SKM-1 (cell line): ENCODE results near the gene RUNX2.

Experiments used
- DNase-seq: peaks from one replicate; lab custom pipeline; 2025; ENCODE audit not compliant: unreplicated experiment; lab: John Stamatoyannopoulos, UW

Gene RUNX2

DNA sequence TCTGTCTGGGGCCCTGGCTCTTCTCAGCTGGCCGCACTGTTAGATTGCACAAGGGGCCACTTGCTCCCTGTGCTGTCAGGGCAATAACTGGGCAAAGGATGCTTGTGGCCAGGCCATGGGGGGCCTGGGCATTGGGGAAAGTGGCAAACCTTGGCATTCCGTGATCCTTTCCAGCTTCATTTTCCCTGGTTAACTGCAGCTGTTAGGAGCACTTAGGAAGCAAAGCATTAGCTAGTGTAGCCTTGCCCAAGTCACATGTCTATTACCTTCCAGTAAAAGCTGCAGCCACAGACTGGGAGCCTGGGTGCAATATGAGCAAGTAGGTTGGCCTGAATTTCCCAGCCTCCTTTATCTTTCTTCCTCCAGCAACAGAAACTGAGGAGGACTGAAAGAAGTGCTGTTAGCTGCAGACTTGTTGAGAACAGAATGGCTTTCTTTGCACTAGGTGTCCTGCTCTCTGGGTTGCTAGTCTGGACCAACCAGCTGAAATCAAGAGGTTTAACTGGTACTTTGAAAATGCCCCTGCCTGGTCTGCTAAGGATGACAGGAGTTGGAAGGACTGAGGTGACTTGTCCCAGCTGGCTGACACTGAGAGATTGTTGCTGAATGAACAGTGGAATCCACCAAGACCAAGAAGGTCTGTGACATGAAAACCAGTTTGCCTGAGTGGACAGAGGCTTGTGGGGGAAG is 361.9 kb downstream of the RUNX2 start:
- no peak for DNase-seq

GRCh38 chr6:45690846-45691245 is 362.7 kb downstream of the RUNX2 start:
- no peak for DNase-seq

DNA sequence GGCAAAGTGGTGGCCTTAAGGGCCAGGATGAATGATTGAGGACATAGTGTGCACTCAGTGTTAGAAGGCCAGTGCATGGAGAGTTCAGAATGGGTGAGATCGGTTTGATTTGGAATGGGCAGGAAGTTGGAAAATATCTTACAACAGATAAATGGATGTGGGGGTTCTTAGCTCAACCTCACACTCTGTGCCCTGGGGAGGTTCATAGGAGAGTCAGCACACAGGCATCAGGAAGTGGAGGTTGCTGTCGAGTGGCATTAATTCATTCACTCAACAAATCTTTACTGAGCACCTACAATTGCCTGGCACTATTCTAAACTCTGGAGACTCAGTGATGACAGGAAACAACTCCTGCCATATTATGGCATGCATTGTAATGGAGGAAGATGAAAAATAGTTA is 363.3 kb downstream of the RUNX2 start:
- DNase-seq, result no peak

- DNase-seq, result no peak
Observed at GRCh38 chr6:45692021-45692420, 363.9 kb downstream of the RUNX2 start.

- no peak for DNase-seq
Observed at GRCh38 chr6:45696738-45697137, 368.6 kb downstream of the RUNX2 start.

GRCh38 chr6:45697605-45698004 is 369.5 kb downstream of the RUNX2 start:
- DNase-seq, result peak; percentile 58

- no peak for DNase-seq
Observed at GRCh38 chr6:45698046-45698445, 369.9 kb downstream of the RUNX2 start.

DNA sequence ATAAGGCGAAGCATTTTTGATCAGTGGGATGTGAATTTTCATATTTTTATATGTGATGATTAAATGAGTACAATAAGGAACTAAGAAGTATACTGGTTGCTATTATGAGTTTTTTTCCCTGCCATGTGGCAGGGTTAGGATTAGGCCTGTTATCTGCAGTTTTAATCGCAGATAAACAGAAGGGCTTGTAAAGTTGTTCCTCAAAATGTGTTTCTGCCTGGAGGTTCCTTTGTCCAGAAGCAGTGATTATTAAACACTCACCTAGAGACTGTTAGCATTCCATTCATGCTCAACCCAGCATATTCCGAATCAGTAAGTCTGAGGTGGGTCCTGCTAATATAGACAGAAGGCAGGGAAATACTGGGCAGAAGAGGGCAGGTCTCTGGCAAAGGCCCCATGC is 371.5 kb downstream of the RUNX2 start:
- DNase-seq, result no peak

- DNase-seq, result no peak
Observed at GRCh38 chr6:45702849-45703739, 375.0 kb downstream of the RUNX2 start.

GRCh38 chr6:45704056-45704800 is 376.1 kb downstream of the RUNX2 start:
- DNase-seq, result no peak

- no peak for DNase-seq
Observed at GRCh38 chr6:45705137-45705855, 377.2 kb downstream of the RUNX2 start.

DNA sequence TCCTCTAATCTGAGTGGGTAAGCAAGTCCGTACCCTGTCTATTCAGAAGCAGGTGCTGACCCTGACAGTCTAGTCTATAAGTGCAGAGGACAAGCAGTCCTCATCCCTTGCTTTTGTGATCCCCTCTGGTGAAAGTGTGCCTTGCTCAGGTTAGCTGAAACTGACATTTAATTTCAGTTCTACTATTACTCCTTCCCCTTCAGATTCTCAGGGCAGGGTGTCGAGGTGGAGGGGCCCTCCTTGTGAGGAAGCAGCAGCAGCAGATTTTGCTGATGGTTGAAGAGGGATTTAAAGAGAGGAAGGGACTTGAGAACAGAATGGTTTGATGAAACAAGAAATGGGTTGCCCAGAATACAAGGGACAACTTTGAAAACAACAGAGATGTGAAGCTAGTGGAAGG is 378.2 kb downstream of the RUNX2 start:
- DNase-seq, result no peak

GRCh38 chr6:45707176-45707575 is 379.0 kb downstream of the RUNX2 start:
- DNase-seq, result no peak

DNA sequence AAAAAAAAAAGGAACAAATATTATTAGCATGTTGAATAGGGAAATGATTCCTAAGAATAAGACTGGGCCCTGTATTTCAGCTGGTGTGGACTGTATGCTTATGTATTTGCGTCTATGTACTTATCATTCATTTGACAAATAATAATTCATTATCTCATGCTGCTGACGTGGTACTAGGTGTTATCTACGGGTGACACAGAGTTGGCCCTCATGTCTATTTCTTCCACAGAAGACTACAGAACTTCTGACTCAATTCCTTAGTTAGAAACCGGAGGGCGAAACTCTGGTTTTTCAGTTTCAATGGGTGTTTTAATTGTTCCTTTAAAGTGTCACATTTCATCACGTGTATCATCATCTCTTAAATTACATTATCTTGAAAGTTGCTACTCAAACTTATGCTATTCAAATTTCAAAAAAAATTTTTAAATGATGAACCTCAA is 381.7 kb downstream of the RUNX2 start:
- no peak for DNase-seq

- no peak for DNase-seq
Observed at GRCh38 chr6:45710304-45710821, 382.2 kb downstream of the RUNX2 start.

- DNase-seq, result no peak
Observed at GRCh38 chr6:45712076-45712475, 383.9 kb downstream of the RUNX2 start.

- DNase-seq, result peak; percentile 23
Observed at GRCh38 chr6:45712786-45713185, 384.7 kb downstream of the RUNX2 start.
